Neural cell (in vitro differentiated cells): ENCODE measurements around the gene RND2. TPM values are rescaled to one million over a fixed set of nuclear protein-coding genes. Genes with fewer than 3 reads are reported as not detected.
"Not testable (repeated sequence)": the region's sequence is repeated elsewhere in the genome, so short reads cannot be mapped to it uniquely, and the experiment has no call there.

Source experiments
- H2AFZ ChIP-seq: fragments of 200-600, 300-800 bp; sonication (generic), shearing (Covaris generic); 2 replicates; pipeline ENCODE4 v1.6.0; 2014; ENCODE audit warnings: low read depth, mild to moderate bottlenecking, antibody characterized with exemption, low read length, moderate library complexity
- H3F3A ChIP-seq: fragments of 200-600 bp; shearing (Covaris generic); 2 replicates; pipeline ENCODE4 v1.6.1; 2016; ENCODE audit warnings: mild to moderate bottlenecking, moderate library complexity, mixed read lengths, antibody characterized with exemption, low read length; ENCODE audit not compliant: insufficient read depth, poor library complexity, severe bottlenecking
- H3K27ac ChIP-seq: fragments of 200-600, 300-800 bp; sonication (generic), shearing (Covaris generic); 2 replicates; pipeline ENCODE4 v1.5.1; 2014; ENCODE audit warnings: mild to moderate bottlenecking, low read length, moderate library complexity
- H3K27me3 ChIP-seq: fragments of 300-800, 200-600 bp; sonication (generic), shearing (Covaris generic); 2 replicates; pipeline ENCODE4 v1.6.0; 2014; ENCODE audit warnings: mild to moderate bottlenecking, low read depth, low read length, moderate library complexity; ENCODE audit not compliant: insufficient read depth
- H3K36me3 ChIP-seq: fragments of 300-800, 200-600 bp; sonication (generic), shearing (Covaris generic); 2 replicates; pipeline ENCODE4 v1.5.1; 2014; ENCODE audit warnings: mild to moderate bottlenecking, antibody characterized with exemption, low read length, moderate library complexity; ENCODE audit not compliant: insufficient read depth
- H3K4me2 ChIP-seq: fragments of 300-800, 200-600 bp; sonication (generic), shearing (Covaris generic); 2 replicates; pipeline ENCODE4 v1.6.0; 2014; ENCODE audit warnings: mild to moderate bottlenecking, low read length
- H3K4me3 ChIP-seq: fragments of 300-800, 200-600 bp; sonication (generic), shearing (Covaris generic); 2 replicates; pipeline ENCODE4 v1.5.1; 2014; ENCODE audit warnings: mild to moderate bottlenecking, low read length, moderate library complexity
- H3K79me2 ChIP-seq: fragments of 200-600 bp; shearing (Covaris generic); replicated peaks from 2 replicates; pipeline ENCODE4 v1.6.0; 2014; ENCODE audit warnings: mild to moderate bottlenecking, low read length, moderate library complexity; ENCODE audit not compliant: insufficient read depth
- H3K9ac ChIP-seq: fragments of 300-800, 200-600 bp; sonication (generic), shearing (Covaris generic); 2 replicates; pipeline ENCODE4 v1.6.1; 2016; ENCODE audit warnings: mild to moderate bottlenecking, low read length, mixed read lengths
- H3K9me2 ChIP-seq: fragments of 200-600 bp; shearing (Covaris generic); 2 replicates; pipeline ENCODE4 v1.6.1; 2016; ENCODE audit warnings: mild to moderate bottlenecking, low read length, mixed read lengths; ENCODE audit not compliant: insufficient read depth
- H3K9me3 ChIP-seq: fragments of 200-600, 300-800 bp; sonication (generic), shearing (Covaris generic); 2 replicates; pipeline ENCODE4 v1.6.1; 2016; ENCODE audit warnings: mild to moderate bottlenecking, mixed run types, low read length, moderate library complexity, mixed read lengths
- H4K20me1 ChIP-seq: fragments of 200-600 bp; shearing (Covaris generic); 2 replicates; pipeline ENCODE4 v1.6.1; 2016; ENCODE audit warnings: mild to moderate bottlenecking, mixed run types; ENCODE audit not compliant: insufficient read depth
- EP300 ChIP-seq: fragments of 450-650 bp; conservative IDR thresholded peaks from 2 replicates; pipeline ENCODE4 v1.6.1; 2014; ENCODE audit warnings: antibody characterized with exemption, mild to moderate bottlenecking, moderate library complexity; ENCODE audit not compliant: poor library complexity, severe bottlenecking
- EZH2 ChIP-seq: fragments of 200-600, 300-800 bp; shearing (Covaris generic), sonication (generic); IDR thresholded peaks from 2 replicates; pipeline ENCODE4 v1.6.1; 2014; ENCODE audit warnings: antibody characterized with exemption, low read length, borderline replicate concordance, mild to moderate bottlenecking; ENCODE audit not compliant: insufficient read depth, poor library complexity, severe bottlenecking
- MXI1 ChIP-seq: fragments of 450-650 bp; conservative IDR thresholded peaks from 2 replicates; pipeline ENCODE4 v1.6.1; 2014; ENCODE audit warnings: antibody characterized with exemption, mild to moderate bottlenecking; ENCODE audit not compliant: poor library complexity, severe bottlenecking
- POLR2AphosphoS5 ChIP-seq: IDR thresholded peaks from 2 replicates; pipeline ENCODE4 v1.6.1; 2012
- RAD21 ChIP-seq: fragments of 450-650 bp; conservative IDR thresholded peaks from 2 replicates; pipeline ENCODE4 v1.6.1; 2014; ENCODE audit warnings: antibody characterized with exemption, mild to moderate bottlenecking, moderate library complexity
- SMC3 ChIP-seq: fragments of 450-650 bp; conservative IDR thresholded peaks from 2 replicates; pipeline ENCODE4 v1.6.1; 2014; ENCODE audit warnings: antibody characterized with exemption, mild to moderate bottlenecking, moderate library complexity; ENCODE audit not compliant: poor library complexity
- TAF1 ChIP-seq: IDR thresholded peaks from 2 replicates; pipeline ENCODE4 v1.6.1; 2012; ENCODE audit warnings: low read depth
- polyA plus RNA-seq: library from polyadenylated mRNA; depleted of rRNA; stranded (reverse); fragments of >200 nt; gene quantifications from 2 replicates; pipeline ENCODE4 v1.2.3, GENCODE V29; 2014
- TF ChIP-seq, protein P1 (sequence below): IDR thresholded peaks from 2 replicates; pipeline ENCODE4 v1.6.1; 2012; ENCODE audit warnings: borderline replicate concordance
- TF ChIP-seq, protein P2 (sequence below): fragments of 450-650 bp; IDR thresholded peaks from 2 replicates; pipeline ENCODE4 v1.5.1; 2014; ENCODE audit warnings: antibody characterized with exemption, mild to moderate bottlenecking, moderate library complexity; ENCODE audit not compliant: poor library complexity, severe bottlenecking

Gene RND2
- polyA plus RNA-seq, 1 donor from 2014 or later = 43.8 TPM

DNA sequence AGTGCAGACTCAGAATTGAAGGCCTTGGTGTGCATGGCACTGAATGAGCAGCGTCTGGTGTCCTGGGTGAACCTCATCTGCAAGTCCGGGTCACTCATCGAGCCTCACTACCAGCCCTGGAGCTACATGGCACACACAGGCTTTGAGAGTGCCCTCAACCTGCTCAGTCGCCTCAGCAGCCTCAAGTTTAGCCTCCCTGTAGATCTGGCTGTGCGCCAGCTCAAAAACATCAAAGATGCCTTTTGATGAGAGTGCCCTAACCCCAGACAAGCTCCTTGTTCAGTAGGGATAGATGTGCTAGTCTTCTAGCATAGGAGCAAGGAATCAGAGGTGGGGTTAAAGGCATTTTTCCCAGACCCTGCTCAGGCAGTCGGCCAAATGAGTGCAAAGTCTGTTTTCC, 33.6 kb upstream of the RND2 start (continued):
- TF ChIP-seq MXI1 = no peak
- TF ChIP-seq TAF1 = no peak
- no peak for TF ChIP-seq POLR2AphosphoS5

DNA sequence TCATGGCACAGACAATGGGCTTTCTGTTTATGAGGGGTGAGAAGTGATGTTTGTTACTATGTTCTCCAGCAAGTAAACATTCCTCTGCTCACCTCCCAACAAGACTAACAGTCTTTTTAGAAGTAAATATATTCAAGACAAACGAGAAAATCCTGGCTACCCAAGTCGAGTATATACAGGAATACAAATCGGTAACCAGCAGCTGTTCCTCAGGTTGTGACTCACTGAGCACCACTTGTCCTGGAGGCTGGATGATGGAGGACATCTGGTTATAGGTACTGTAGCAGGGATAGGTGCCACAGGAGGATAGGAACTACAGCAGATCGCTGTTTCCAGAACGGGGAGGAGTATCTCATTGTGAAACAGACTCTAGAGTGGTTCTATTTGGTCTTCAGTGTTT, 32.2 kb upstream of the RND2 start:
- Histone ChIP-seq H3K9me2 (no peaks in the 10 kb centered on the region), H4K20me1 (no peaks in the 10 kb centered on the region), H3K4me2 (no peak overlapping the region), H3K27me3 (no peaks in the 10 kb centered on the region), H3K4me3 (no peak overlapping the region), H3K27ac (no peak overlapping the region), H3K36me3 (peaks cover 12% of the 10 kb centered on the region), H3F3A (no peaks in the 10 kb centered on the region), H3K79me2 (no peaks in the 10 kb centered on the region), H3K9ac (no peak overlapping the region), H2AFZ (no peak overlapping the region), H3K9me3 (no peaks in the 10 kb centered on the region)
- TF ChIP-seq SMC3 (no peak), POLR2AphosphoS5 (no peak), MXI1 (no peak), EZH2 (no peak), EP300 (no peak), TAF1 (no peak), RAD21 (no peak)
- TF ChIP-seq, protein P1, sequence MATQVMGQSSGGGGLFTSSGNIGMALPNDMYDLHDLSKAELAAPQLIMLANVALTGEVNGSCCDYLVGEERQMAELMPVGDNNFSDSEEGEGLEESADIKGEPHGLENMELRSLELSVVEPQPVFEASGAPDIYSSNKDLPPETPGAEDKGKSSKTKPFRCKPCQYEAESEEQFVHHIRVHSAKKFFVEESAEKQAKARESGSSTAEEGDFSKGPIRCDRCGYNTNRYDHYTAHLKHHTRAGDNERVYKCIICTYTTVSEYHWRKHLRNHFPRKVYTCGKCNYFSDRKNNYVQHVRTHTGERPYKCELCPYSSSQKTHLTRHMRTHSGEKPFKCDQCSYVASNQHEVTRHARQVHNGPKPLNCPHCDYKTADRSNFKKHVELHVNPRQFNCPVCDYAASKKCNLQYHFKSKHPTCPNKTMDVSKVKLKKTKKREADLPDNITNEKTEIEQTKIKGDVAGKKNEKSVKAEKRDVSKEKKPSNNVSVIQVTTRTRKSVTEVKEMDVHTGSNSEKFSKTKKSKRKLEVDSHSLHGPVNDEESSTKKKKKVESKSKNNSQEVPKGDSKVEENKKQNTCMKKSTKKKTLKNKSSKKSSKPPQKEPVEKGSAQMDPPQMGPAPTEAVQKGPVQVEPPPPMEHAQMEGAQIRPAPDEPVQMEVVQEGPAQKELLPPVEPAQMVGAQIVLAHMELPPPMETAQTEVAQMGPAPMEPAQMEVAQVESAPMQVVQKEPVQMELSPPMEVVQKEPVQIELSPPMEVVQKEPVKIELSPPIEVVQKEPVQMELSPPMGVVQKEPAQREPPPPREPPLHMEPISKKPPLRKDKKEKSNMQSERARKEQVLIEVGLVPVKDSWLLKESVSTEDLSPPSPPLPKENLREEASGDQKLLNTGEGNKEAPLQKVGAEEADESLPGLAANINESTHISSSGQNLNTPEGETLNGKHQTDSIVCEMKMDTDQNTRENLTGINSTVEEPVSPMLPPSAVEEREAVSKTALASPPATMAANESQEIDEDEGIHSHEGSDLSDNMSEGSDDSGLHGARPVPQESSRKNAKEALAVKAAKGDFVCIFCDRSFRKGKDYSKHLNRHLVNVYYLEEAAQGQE = no peak
- TF ChIP-seq, protein P2, sequence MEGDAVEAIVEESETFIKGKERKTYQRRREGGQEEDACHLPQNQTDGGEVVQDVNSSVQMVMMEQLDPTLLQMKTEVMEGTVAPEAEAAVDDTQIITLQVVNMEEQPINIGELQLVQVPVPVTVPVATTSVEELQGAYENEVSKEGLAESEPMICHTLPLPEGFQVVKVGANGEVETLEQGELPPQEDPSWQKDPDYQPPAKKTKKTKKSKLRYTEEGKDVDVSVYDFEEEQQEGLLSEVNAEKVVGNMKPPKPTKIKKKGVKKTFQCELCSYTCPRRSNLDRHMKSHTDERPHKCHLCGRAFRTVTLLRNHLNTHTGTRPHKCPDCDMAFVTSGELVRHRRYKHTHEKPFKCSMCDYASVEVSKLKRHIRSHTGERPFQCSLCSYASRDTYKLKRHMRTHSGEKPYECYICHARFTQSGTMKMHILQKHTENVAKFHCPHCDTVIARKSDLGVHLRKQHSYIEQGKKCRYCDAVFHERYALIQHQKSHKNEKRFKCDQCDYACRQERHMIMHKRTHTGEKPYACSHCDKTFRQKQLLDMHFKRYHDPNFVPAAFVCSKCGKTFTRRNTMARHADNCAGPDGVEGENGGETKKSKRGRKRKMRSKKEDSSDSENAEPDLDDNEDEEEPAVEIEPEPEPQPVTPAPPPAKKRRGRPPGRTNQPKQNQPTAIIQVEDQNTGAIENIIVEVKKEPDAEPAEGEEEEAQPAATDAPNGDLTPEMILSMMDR = no peak

DNA sequence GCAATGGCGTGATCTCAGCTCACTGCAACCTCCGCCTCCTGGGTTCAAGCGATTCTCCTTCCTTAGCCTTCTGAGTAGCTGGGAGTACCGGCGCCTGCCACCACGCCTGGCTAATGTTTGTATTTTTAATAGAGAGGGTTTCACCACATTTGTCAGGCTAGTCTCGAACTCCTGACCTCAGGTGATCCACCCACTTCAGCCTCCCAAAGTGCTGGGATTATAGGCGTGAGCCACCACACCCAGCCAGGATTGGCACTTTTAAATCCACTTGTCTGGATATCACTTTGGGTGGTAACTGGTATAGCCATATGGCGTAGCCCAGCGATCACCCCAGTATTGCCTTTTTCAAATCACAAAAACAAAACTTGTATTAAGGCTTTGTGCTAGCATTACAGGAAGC, 31.1 kb upstream of the RND2 start:
- H4K20me1 ChIP-seq, H3K27ac ChIP-seq, H3K4me3 ChIP-seq, H2AFZ ChIP-seq, H3K9me2 ChIP-seq, H3K36me3 ChIP-seq, H3K27me3 ChIP-seq, H3F3A ChIP-seq, H3K4me2 ChIP-seq, H3K9ac ChIP-seq, H3K9me3 ChIP-seq, H3K79me2 ChIP-seq: not testable (repeated sequence)
